Ascending aorta (tissue), 2 donors: ENCODE results near the gene FAM200A. TPM values are rescaled to one million over a fixed set of nuclear protein-coding genes. Genes with fewer than 3 reads are reported as not detected.

ENCODE experiments used
- DNase-seq, 2 donors: peaks; one replicate each; pipeline ENCODE4 v3.0.0-alpha.2; 2019; ENCODE audit warnings: low spot score in 2 of 2
- H3K27ac ChIP-seq, 2 donors: fragments of 200-600 bp; sonication (generic); one replicate each; pipeline ENCODE4 v1.5.1; 2016 to 2017; ENCODE audit warnings: mild to moderate bottlenecking in 1 of 2
- H3K27me3 ChIP-seq: fragments of 200-600 bp; sonication (generic); one replicate; pipeline ENCODE4 v1.5.1; 2017
- H3K36me3 ChIP-seq, 2 donors: fragments of 200-600 bp; sonication (generic); one replicate each; pipeline ENCODE4 v1.5.1; 2016
- H3K4me1 ChIP-seq, 2 donors: fragments of 200-600 bp; sonication (generic); one replicate each; pipeline ENCODE4 v1.5.1; 2016 to 2017; ENCODE audit warnings: mild to moderate bottlenecking in 1 of 2
- H3K4me3 ChIP-seq, 2 donors: fragments of 200-600 bp; sonication (generic); one replicate each; pipeline ENCODE4 v1.5.1; 2016 to 2017; ENCODE audit warnings: mild to moderate bottlenecking in 1 of 2
- H3K9me3 ChIP-seq, 2 donors: fragments of 200-600 bp; sonication (generic); one replicate each; pipeline ENCODE4 v1.5.1; 2016
- CTCF ChIP-seq, 3 experiments: fragments of 200-600 bp in 2 of 3; fragments of 450-650 bp in 1 of 3; sonication (generic) in 2 of 3; IDR thresholded peaks; one replicate each; pipeline ENCODE4 v1.5.1; 2016 to 2019; ENCODE audit warnings: antibody characterized with exemption in 3 of 3, mild to moderate bottlenecking in 1 of 3, moderate library complexity in 1 of 3
- intact Hi-C: fragments of 100-400 bp; cut with DNase I; formaldehyde crosslinking; loops from one replicate; pipeline ENCODE4 v1.15.1; 2023
- total RNA-seq: library from RNA; depleted of rRNA; stranded (reverse); fragments of >200 nt; gene quantifications from one replicate; pipeline ENCODE4 v1.1.0, GENCODE V29; 2016

The FAM200A gene
- total RNA-seq, 1 donor from 2014 or later, result 0.64 TPM

- intact Hi-C loops, result no loop called here
- H3K4me3 ChIP-seq, result no peak overlapping the region
- H3K27ac ChIP-seq, result no peak overlapping the region
- peaks cover 39 to 71% of the 10 kb centered on the region in 2 donors for H3K9me3 ChIP-seq
- no peaks in the 10 kb centered on the region for H3K27me3 ChIP-seq
- no peak for TF ChIP-seq CTCF (IDR thresholded peaks at IDR 0.05)
- no peaks in the 10 kb centered on the region for H3K4me1 ChIP-seq
- peaks cover 27 to 31% of the 10 kb centered on the region in 2 donors for H3K36me3 ChIP-seq
- no peak for DNase-seq
Measured at GRCh38 chr7:99535667-99536066, 16.2 kb downstream of the FAM200A start.

GRCh38 chr7:99531354-99531765 lies 20.6 kb downstream of the FAM200A start:
- Histone ChIP-seq H3K36me3 (peaks cover 63 to 70% of the 10 kb centered on the region in 2 donors), H3K4me3 (no peak overlapping the region), H3K27ac (no peak overlapping the region), H3K27me3 (no peaks in the 10 kb centered on the region), H3K4me1 (no peaks in the 10 kb centered on the region), H3K9me3 (peaks cover 39 to 66% of the 10 kb centered on the region in 2 donors)
- no peak for TF ChIP-seq CTCF (IDR thresholded peaks at IDR 0.05)
- intact Hi-C loops, result no loop called here
- DNase-seq, result no peak

GRCh38 chr7:99525713-99526440 lies 26.0 kb downstream of the FAM200A start:
- H3K36me3 ChIP-seq, result peaks cover 66 to 76% of the 10 kb centered on the region in 2 donors
- intact Hi-C loops, result no loop called here
- peaks cover 9 to 25% of the 10 kb centered on the region in 2 donors for H3K9me3 ChIP-seq
- no peaks in the 10 kb centered on the region for H3K27me3 ChIP-seq
- no peak for DNase-seq
- no peak for TF ChIP-seq CTCF (IDR thresholded peaks at IDR 0.05)
- no peak overlapping the region for H3K4me3 ChIP-seq
- H3K4me1 ChIP-seq, result no peaks in the 10 kb centered on the region
- H3K27ac ChIP-seq, result no peak overlapping the region

- DNase-seq, result no peak
- H3K27me3 ChIP-seq, result no peaks in the 10 kb centered on the region
- H3K9me3 ChIP-seq, result no peaks in the 10 kb centered on the region
- intact Hi-C loops, result no loop called here
- H3K4me1 ChIP-seq, result no peaks in the 10 kb centered on the region
- no peak overlapping the region for H3K27ac ChIP-seq
- no peak overlapping the region for H3K4me3 ChIP-seq
- peaks cover 48 to 60% of the 10 kb centered on the region in 2 donors for H3K36me3 ChIP-seq
- no peak for TF ChIP-seq CTCF (IDR thresholded peaks at IDR 0.05)
Measured at GRCh38 chr7:99521399-99521798, 30.5 kb downstream of the FAM200A start.

GRCh38 chr7:99514050-99514449 lies 37.9 kb downstream of the FAM200A start:
- H3K4me3 ChIP-seq, result no peak overlapping the region
- no peak for TF ChIP-seq CTCF (IDR thresholded peaks at IDR 0.05)
- H3K27ac ChIP-seq, result no peak overlapping the region
- H3K4me1 ChIP-seq, result no peaks in the 10 kb centered on the region
- no peaks in the 10 kb centered on the region for H3K9me3 ChIP-seq
- peaks cover 57 to 59% of the 10 kb centered on the region in 2 donors for H3K36me3 ChIP-seq
- no peaks in the 10 kb centered on the region for H3K27me3 ChIP-seq
- intact Hi-C loops, result no loop called here
- no peak for DNase-seq
